Measurements from ENCODE around the gene CRYL1.

The CRYL1 gene

GRCh38 chr13:20373861-20374260, 151.8 kb downstream of the CRYL1 start:
- no peak for DNase-seq (ENCODE audit: low read depth in 2 of 2)

- DNase-seq (ENCODE audit: low read depth in 2 of 2) = no peak
Observed at GRCh38 chr13:20371825-20372224, 153.8 kb downstream of the CRYL1 start.

GRCh38 chr13:20370815-20371421, 154.7 kb downstream of the CRYL1 start:
- no peak for DNase-seq (ENCODE audit: low read depth in 2 of 2)

DNA sequence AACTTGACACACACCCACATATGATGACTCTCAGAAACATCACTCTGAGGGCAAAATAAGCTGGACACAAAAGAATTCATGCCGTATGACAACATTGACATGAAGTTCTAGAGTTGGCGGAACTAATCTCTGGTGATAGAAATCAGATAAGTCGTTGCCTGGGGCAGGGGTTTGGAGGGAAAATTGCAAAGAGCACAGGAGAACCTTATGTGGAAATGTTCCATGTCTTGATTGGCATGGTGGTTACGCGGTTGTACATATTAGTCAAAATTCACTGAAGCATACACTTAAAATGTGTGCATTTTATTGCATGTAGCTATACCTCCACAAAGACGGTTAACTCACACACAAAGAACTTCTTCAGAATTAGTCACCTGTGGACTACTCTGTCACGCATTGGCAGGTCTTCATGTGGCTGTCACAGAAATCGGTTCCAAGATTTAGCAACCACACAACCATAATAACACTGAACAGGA, 155.7 kb downstream of the CRYL1 start:
- no peak for DNase-seq (ENCODE audit: low read depth in 2 of 2)

DNA sequence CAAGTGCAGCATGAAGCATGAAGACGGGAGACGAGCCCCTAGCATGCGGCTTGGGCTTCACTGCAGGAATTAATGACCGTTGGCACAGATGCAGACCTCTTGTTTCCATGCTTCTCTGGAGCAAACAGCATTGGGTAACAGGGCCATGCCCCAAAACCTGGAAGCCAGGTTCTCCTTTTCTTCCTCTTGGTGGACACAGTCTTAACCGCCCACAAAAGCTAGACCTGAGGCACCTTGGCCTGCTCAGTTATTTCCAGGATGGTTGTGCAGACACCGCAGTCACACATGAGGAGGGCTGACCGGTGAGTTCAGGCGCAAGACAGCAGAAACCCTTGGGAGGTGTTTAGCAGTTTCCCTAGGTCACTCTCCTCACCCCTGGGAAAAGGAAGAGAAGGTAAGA, 159.6 kb downstream of the CRYL1 start:
- no peak for DNase-seq (ENCODE audit: low read depth in 2 of 2)

- no peak for DNase-seq (ENCODE audit: low read depth in 2 of 2)
Observed at GRCh38 chr13:20363603-20364002, 162.1 kb downstream of the CRYL1 start.

DNA sequence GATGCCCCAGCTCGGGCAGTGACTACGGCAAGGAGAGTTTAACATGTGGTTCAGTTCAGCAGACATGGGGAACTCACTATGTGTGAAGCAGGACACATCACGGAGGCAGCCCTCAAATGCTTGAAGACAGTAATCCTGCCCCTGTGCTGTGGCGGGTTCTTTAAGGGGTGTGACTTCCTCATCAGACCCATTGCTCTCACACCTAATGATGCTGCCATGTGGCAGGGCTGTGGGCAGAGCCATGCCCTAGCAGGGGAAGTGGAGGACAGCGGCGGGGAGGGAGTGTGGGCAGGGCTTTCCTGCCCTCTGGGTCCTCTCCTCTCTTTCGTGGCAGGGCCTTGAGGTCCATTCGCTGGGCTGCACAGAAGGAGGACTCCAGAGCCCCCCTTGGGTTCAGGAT, 162.5 kb downstream of the CRYL1 start:
- DNase-seq (ENCODE audit: low read depth in 2 of 2) = no peak

DNA sequence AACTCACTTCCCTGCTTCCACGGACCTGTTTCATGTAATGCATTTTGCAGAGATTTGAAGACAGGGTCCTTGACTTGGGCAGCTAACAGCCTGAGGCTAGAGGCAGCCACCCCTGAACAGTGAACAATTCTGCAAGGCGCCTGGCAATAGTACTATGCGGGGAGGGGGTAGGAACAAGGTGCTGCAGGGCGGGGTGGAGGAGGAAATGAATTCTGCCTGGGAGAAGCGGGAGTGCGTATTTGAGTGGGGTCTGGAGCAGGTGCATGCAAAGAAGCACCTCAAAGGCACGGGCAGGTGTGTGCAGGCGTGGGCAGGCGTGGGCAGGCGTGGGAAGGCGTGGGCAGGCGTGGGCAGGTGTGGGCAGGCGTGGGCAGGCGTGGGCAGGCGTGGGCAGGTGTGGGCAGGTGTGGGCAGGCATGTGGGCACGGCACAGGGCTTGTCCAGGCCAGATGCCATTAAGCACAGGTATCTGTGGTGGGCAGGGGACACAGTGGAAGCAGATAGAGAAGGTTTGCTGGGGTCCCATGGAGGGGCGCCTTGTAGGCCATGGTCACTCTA, 163.1 kb downstream of the CRYL1 start:
- DNase-seq (ENCODE audit: low read depth in 2 of 2) = no peak

GRCh38 chr13:20360835-20361412, 164.7 kb downstream of the CRYL1 start:
- DNase-seq (ENCODE audit: low read depth in 2 of 2) = no peak

DNA sequence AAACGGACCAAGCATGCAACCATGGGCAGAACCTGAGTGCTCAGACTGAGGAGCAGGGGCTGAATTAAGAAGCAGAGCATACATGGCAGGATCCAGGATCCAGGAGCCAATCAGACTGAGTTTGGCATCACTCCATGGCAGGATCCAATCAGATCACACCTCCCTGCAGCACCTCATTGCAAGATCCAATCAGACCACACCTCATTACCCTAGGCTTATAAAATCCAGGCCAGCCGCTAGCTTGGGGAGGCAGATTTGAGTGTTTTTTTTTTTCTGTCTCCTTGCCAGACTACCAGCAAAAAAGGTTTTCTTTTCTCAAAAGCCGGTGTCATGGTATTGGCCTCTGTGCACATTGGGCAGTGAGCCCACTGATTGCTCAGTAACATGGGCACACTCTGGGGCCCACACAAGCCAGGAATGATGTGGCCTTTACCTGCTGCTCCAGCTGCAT, 165.6 kb downstream of the CRYL1 start:
- DNase-seq (ENCODE audit: low read depth in 2 of 2) = no peak

DNA sequence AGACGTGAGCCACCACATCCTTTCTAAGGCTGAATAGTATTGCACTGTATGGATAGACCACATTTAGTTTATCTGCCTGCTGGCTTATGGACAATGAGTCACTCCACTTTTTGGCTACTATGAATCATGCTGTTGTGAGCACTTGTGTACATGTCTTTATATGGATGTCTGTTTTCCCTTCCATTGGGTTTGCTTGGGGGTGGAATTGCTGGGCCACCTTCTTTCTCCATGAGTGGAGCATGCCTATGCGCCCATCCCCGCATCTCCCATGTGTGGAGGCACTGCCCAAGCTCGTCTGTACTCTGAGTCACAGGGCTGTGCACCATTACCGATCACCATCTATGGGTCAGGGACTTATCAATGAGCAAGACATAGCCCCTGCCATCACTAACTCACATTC, 166.3 kb downstream of the CRYL1 start:
- no peak for DNase-seq (ENCODE audit: low read depth in 2 of 2)

- DNase-seq (ENCODE audit: low read depth in 2 of 2) = no peak
Observed at GRCh38 chr13:20358022-20358421, 167.6 kb downstream of the CRYL1 start.

- no peak for DNase-seq (ENCODE audit: low read depth in 2 of 2)
Observed at GRCh38 chr13:20356444-20356843, 169.2 kb downstream of the CRYL1 start.

DNA sequence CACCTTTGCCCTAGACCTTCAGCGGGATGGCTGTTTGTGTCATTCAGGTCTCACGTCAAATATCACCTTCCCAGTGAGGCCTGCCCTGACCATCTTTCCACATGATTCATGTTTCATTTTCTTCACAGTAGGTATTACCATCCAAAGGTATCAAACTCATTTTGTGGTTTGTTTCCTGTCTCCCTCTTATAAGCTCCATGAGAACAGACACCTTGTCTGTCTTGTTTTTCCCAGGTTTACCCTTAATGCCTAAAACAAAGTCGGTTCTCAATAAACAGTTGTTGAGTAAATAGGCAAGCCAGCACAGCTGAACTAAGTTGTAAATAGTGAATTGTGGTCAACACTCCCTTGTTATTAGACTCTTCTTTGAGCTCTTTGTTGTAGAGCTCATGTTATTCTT, 170.9 kb downstream of the CRYL1 start:
- DNase-seq (ENCODE audit: low read depth in 2 of 2) = no peak

GRCh38 chr13:20353973-20354372, 171.7 kb downstream of the CRYL1 start:
- DNase-seq (ENCODE audit: low read depth in 2 of 2) = no peak
